8988T (cell line): ENCODE data around the gene C4orf51.
"Not testable (repeated sequence)": the region's sequence is repeated elsewhere in the genome, so short reads cannot be mapped to it uniquely, and the experiment has no call there.

Source experiments
- DNase-seq: peaks from one replicate; pipeline ENCODE4 v3.0.0; 2011

Gene C4orf51

DNA sequence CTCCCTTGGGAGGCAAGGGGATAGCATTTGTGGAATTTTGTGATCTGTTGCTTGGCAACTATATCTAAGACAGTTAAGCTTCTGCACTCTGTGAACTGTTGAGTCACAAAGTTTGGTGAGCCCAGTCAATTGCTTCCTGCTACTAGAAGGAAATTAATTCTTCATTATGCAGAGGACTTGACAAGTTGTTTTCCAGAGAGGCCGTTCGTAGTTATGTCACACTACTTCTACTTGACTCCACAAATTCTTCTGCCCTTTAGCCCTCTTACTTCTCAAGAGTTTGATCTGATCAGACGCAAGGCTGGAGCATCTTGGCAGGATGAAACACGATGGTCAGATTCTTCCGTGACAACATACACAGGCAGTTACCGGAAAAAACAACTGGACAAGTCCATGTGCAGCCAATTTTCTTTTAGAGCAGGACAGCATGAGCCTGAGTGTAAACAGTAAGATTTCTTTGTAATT lies at the start of gene C4orf51:
Gene C4orf51, plus strand, starts transcription at position 156 of the 465 bp plus-strand sequence. Its CDS starts 58 bp downstream, at position 214.
- no peak for DNase-seq

GRCh38 chr4:145635117-145635516 lies 44.8 kb upstream of the C4orf51 start:
- DNase-seq: no peak

GRCh38 chr4:145635630-145636029 lies 44.3 kb upstream of the C4orf51 start:
- no peak for DNase-seq

- no peak for DNase-seq
Measured at GRCh38 chr4:145639186-145639698, 40.7 kb upstream of the C4orf51 start.

GRCh38 chr4:145640236-145640635 lies 39.7 kb upstream of the C4orf51 start:
- not testable (repeated sequence) for DNase-seq

- no peak for DNase-seq
Measured at GRCh38 chr4:145643295-145643694, 36.7 kb upstream of the C4orf51 start.

GRCh38 chr4:145644699-145645098 lies 35.2 kb upstream of the C4orf51 start:
- no peak for DNase-seq

- DNase-seq: no peak
Measured at GRCh38 chr4:145656156-145656555, 23.8 kb upstream of the C4orf51 start.

DNA sequence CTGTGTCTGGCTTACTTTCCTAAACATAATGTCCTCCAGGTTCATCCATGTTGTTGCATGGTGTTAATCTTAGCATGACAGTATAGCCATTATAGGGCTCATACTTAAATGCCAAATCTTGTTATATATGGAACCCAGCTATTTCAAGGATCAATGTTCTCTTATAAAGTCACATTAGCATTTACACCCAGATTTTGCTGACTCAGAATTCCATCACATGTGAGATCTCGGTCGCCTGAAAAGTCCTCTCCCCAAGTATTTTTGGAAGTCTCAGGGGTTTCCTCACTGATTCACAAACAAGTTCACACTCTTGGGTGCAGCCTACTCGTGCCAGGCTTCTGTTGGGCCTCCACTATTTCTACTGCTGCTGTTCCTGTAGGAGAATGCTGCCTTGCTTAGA lies 19.9 kb upstream of the C4orf51 start:
- DNase-seq: no peak

DNA sequence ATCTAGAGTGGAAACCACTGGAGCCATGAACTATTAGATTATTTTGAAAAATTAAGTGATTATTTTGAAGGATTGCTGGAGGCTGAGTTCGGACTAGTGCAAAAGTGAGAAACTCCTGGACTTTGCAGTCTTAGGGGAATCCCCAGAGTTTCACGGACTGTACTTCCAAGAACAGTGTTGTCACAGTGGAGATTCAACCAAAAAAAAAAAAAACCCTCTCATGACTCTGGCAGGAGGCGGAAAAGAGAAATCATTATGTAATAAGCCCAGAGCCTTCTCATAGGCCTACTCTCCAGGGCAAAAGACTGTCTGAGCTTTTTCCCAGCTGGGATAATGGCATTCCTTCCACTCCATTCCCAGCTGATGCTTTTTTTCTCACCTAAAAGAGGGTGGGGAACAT lies 16.8 kb upstream of the C4orf51 start:
- DNase-seq: no peak

DNA sequence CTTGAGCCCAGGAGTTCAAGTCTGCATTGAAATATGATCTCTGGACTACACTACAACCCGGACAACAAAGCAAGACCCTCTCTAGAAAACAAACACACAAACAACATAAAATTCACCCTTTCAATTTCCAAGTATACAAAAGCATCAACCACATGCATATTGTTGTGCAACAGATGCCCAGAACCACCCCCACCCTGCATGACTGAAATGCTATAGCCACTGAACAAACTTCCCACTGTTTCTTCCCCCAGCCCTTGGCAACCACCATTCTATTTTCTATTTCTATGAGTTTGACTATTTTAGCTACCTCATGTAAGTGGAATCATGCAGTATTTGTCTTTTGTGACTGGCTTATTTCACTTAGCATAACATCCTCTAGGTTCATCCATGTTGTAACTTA lies 14.2 kb upstream of the C4orf51 start:
- no peak for DNase-seq

GRCh38 chr4:145670422-145670821 lies 9.5 kb upstream of the C4orf51 start:
- DNase-seq: no peak

DNA sequence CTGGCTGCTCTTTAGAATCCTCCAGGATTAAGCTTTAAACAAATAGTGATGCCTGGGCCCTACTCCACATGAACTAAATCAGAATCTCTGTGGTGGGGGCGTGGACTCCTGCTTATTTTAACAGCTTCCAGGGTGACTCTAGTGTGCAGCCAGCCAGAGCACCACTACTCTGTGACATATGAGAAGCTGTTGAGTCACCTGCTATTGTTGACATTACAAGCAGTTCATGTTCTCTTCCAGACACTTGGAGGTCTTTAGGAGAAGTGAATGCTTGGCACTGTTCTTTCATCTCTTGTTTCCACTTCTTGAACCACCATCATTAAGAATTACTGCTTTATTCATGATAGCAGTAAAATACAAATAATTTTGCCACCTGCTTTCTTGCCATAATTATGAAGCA lies 426 bp upstream of the C4orf51 start:
- no peak for DNase-seq

GRCh38 chr4:145680902-145681301 lies 956 bp downstream of the C4orf51 start:
- no peak for DNase-seq

DNA sequence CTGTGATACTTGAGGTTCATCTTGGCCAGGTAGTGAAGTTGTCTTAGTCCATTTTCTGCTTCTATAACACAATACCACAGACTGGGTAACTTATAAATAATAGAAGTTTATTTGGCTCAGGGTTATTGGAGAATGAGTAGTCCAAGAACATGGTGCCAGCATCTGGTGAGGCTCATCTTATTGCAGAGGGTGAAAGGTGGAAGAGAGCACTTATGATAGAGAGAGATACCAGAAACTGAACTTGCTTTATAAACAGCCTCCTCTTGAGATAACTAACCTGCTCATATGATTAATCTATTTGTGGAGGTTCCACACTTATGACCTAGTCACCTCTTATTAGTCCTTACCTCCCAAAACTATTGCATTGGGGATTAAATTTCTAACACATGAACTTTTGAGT lies 1.6 kb downstream of the C4orf51 start:
- no peak for DNase-seq

- DNase-seq: no peak
Measured at GRCh38 chr4:145681956-145682355, 2.0 kb downstream of the C4orf51 start.

GRCh38 chr4:145686991-145687390 lies 7.0 kb downstream of the C4orf51 start:
- DNase-seq: no peak

- no peak for DNase-seq
Measured at GRCh38 chr4:145690610-145691009, 10.7 kb downstream of the C4orf51 start.

DNA sequence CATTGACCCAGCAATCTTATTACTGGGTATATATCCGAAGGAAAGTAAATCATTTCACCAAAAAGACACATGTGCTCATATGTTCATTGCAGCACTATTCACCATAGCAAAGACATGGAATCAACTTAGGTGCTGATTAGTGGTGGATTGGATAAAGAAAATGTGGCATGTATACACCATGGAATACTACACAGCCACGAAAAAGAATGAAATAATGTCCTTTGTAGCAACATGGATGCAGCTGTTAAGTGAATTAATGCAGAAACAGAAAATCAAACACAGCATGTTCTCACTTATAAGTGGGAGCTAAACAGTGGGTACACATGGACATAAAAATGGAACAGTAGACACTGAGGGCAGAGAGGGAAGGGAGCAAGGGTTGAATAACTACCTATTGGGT lies 11.5 kb downstream of the C4orf51 start:
- not testable (repeated sequence) for DNase-seq

DNA sequence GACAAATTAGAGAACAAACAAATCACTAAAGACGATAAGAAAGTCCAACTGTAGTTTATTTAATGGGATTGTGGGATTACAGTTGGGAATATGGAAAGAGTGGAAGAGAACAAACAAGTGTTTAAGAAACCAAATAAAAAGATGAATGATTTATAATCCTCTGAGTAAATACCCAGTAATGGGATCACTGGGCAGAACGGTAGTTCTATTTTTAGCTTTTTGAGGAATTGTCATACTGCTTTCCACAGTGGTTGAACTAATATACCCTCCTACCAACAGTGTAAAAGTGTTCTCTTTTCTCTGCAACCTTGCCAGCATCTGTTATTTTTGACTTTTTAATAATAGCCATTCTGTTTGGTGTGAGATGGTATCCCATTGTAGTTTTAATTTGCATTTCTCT lies 15.0 kb downstream of the C4orf51 start:
- DNase-seq: no peak

GRCh38 chr4:145697332-145697731 lies 17.4 kb downstream of the C4orf51 start:
- DNase-seq: no peak

DNA sequence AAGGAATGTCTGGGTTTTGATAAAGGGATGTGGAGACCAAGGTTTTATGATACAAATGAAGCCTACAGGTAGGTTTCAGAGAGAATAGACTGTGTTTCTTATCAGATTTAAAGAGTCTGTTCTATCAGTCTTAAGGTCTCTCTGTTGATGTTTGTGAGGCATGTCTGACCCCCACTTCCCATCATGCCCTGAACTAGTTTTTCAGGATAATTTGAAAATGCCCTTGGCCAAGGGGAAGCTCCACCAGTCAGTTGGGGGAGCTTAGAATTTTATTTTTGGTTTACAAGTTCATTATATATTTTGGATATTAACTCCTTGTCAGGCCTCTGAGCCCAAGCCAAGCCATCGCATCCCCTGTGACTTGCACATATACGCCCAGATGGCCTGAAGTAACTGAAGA lies 18.6 kb downstream of the C4orf51 start:
- DNase-seq: no peak

DNA sequence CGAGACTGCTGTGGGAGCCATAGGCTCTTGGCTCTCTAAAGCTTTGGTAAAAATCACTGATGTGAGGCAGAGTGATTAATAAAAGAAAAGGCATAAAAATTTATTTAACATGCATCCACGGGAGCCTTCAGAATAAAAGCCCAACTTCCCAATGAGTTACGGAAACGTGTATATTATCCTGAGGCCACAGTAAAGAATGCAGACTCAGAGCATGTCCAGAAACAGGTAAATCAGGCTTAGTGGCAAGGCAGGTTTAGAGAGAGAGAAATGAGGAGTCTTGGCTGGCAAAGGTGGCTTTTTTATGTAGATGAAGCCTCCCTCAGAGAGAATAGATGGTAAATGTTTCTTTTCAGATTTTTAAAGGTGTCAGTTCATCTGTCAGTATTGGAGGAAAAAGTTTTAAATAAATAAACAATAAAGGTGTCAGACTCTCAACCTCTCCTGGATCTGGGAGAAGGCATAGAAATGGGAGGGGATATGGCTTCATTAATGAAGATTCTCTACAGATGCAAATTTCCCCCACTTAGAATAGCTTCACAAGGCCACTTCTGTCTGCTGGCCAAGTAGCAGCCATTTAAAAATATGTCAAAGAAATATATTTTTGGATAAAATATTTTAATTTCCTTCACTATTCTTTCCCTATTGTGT lies 24.0 kb downstream of the C4orf51 start:
- DNase-seq: no peak

- no peak for DNase-seq
Measured at GRCh38 chr4:145709336-145709735, 29.4 kb downstream of the C4orf51 start.

- no peak for DNase-seq
Measured at GRCh38 chr4:145709843-145710242, 29.9 kb downstream of the C4orf51 start.
